Lower lobe of right lung (tissue), 2 donors: Measurements from ENCODE around the gene SLC22A14. TPM values are rescaled to one million over a fixed set of nuclear protein-coding genes. Genes with fewer than 3 reads are reported as not detected.

Source experiments
- ATAC-seq, 2 donors: fragments of 200-7000 bp; cut with Tn5 transposase; one replicate each; pipeline ENCODE4 v1.9.1; 2020 to 2022; ENCODE audit warnings: mild to moderate bottlenecking in 2 of 2, moderate library complexity in 2 of 2
- DNase-seq: peaks from one replicate; pipeline ENCODE4 v3.0.0-alpha.2; 2020
- H3K27ac ChIP-seq: fragments of 200-600 bp; one replicate; pipeline ENCODE4 v1.8.0; 2022
- H3K27me3 ChIP-seq: fragments of 200-600 bp; one replicate; pipeline ENCODE4 v1.8.0; 2022; ENCODE audit warnings: low read depth
- H3K36me3 ChIP-seq: fragments of 200-600 bp; one replicate; pipeline ENCODE4 v1.8.0; 2022; ENCODE audit warnings: mild to moderate bottlenecking
- H3K4me1 ChIP-seq: fragments of 200-600 bp; one replicate; pipeline ENCODE4 v1.8.0; 2022
- H3K4me3 ChIP-seq: fragments of 200-600 bp; one replicate; pipeline ENCODE4 v1.8.0; 2022; ENCODE audit warnings: mild to moderate bottlenecking
- H3K9me3 ChIP-seq: fragments of 200-600 bp; one replicate; pipeline ENCODE4 v1.8.0; 2022
- intact Hi-C: fragments of 100-400 bp; cut with DNase I; formaldehyde crosslinking; loops from one replicate; pipeline ENCODE4 v1.11.0; 2022
- total RNA-seq: library from RNA; stranded (reverse); fragmentation: NEBNext Ultra II Directional; extraction: Animal tissue kit (Norgen Biotek cat#: 25700); gene quantifications from one replicate; pipeline ENCODE4 v1.2.1, GENCODE V29; 2021
- TF ChIP-seq, protein P1 (sequence below): fragments of 200-600 bp; IDR thresholded peaks from one replicate; pipeline ENCODE4 v1.8.0; 2022; ENCODE audit warnings: antibody characterized with exemption, mild to moderate bottlenecking
- donor health status: DM: no; HTN: yes; CAD: no; lungs with severe emphysema.

SLC22A14 gene
- total RNA-seq, 1 donor from 2014 or later, result not detected

DNA sequence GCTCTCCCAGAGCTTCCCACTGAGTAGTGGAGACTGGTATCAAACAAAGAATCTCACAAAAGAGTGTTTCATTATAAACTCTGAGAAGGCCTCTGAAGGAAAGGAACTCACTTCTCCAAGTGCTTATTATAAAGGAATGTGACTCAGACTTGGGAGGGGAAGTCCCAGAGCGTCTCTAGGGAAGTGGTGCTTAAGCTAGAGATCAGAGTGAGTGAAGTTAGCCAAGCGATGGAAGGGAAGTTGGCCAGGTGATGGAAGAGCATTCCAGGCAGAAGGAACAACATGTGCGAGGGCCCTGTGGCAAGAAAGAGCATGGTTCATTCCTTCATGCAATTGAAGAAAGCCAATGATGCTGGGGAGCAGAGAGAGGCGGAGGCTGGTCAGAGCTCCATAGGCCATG, 66.8 kb downstream of the SLC22A14 start:
- TF ChIP-seq, protein P1, sequence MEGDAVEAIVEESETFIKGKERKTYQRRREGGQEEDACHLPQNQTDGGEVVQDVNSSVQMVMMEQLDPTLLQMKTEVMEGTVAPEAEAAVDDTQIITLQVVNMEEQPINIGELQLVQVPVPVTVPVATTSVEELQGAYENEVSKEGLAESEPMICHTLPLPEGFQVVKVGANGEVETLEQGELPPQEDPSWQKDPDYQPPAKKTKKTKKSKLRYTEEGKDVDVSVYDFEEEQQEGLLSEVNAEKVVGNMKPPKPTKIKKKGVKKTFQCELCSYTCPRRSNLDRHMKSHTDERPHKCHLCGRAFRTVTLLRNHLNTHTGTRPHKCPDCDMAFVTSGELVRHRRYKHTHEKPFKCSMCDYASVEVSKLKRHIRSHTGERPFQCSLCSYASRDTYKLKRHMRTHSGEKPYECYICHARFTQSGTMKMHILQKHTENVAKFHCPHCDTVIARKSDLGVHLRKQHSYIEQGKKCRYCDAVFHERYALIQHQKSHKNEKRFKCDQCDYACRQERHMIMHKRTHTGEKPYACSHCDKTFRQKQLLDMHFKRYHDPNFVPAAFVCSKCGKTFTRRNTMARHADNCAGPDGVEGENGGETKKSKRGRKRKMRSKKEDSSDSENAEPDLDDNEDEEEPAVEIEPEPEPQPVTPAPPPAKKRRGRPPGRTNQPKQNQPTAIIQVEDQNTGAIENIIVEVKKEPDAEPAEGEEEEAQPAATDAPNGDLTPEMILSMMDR, result no peak
- Histone ChIP-seq H3K9me3 (no peaks in the 10 kb centered on the region), H3K4me1 (peaks cover 18% of the 10 kb centered on the region), H3K27ac (no peak overlapping the region), H3K36me3 (no peaks in the 10 kb centered on the region), H3K27me3 (no peaks in the 10 kb centered on the region), H3K4me3 (no peak overlapping the region)
- intact Hi-C loops, result no loop called here
- DNase-seq (no peak), ATAC-seq (peak in 1 of 2 donors; percentile 12)

DNA sequence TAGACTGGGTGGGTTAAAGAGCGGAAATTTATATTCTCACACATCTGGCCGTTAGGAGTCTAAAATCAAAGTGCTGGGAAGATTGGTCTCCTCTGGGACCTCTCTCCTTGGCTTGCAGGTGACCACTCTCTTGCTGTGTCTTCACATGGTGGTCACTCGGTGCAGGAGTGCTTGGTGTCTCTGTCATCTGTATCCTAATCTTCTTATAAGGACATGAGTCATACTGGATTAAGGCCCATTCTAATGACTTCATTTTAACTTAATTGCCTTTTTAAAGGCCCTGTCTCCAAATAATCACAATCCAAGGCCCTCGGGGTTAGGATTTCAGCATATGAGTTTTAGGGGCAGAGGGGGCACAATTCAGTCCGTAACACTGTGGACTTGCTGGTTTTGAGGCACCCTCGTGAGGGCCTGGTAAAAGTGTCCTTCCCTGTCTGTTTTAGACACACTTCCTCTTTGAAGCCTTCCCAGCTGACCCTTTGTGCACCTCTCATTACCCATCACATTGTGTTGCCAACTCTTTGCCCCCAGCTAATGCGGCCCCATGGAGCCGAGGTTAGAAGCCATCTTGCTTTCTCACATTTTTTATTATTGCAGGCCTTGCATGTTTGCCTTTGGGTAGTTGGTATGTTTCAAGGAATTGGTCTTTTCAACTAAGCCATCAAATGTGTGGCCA, 67.7 kb downstream of the SLC22A14 start:
- ATAC-seq (no peak), DNase-seq (no peak)
- Histone ChIP-seq H3K4me3 (no peak overlapping the region), H3K27me3 (no peaks in the 10 kb centered on the region), H3K9me3 (no peaks in the 10 kb centered on the region), H3K4me1 (peaks cover 18% of the 10 kb centered on the region), H3K36me3 (no peaks in the 10 kb centered on the region), H3K27ac (no peak overlapping the region)
- TF ChIP-seq, protein P1, result no peak
- intact Hi-C loops, result no loop called here

GRCh38 chr3:38353151-38353550, 71.1 kb downstream of the SLC22A14 start:
- no peaks in the 10 kb centered on the region for H3K9me3 ChIP-seq
- intact Hi-C loops, result no loop called here
- H3K4me1 ChIP-seq, result peaks cover 1% of the 10 kb centered on the region
- no peaks in the 10 kb centered on the region for H3K27me3 ChIP-seq
- DNase-seq, result no peak
- no peak overlapping the region for H3K27ac ChIP-seq
- no peak for ATAC-seq
- TF ChIP-seq, protein P1, result no peak
- no peak overlapping the region for H3K4me3 ChIP-seq
- H3K36me3 ChIP-seq, result no peaks in the 10 kb centered on the region

DNA sequence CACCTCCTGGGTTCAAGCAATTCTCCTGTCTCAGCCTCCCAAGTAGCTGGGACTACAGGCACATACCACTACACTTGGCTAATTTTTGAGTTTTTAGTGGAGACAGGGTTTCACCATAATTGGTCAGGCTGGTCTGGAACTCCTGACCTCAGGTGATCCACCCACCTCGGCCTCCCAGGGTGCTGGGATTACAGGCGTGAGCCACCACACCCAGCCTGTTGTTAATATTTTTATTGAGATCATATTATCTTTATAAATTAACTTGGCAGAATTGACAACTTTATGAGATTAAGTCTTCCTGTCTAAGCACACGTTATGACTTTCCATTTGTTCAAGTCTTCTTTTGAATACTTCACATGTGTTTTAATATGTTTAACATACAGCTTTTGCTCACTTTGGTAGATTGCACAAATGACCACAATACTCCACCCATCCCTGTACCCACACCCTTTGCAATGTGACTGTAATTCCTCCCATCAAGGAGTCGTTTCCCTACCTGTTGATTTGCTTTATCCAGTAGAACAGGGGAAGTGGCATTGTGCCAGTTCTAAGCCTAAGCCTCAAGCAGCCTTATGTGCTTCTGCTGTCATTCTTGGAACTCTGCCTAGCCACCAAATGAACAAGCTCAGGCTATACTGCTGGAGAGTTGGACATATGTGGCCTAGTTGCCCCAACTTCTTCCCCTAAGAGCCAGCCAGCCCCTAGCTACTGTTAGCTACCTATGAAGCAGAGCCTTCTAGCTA, 72.7 kb downstream of the SLC22A14 start:
- ATAC-seq, result no peak
- Histone ChIP-seq H3K27ac (no peak overlapping the region), H3K27me3 (no peaks in the 10 kb centered on the region), H3K4me1 (no peaks in the 10 kb centered on the region), H3K36me3 (no peaks in the 10 kb centered on the region), H3K9me3 (no peaks in the 10 kb centered on the region), H3K4me3 (no peak overlapping the region)
- no peak for DNase-seq
- TF ChIP-seq, protein P1, result no peak
- intact Hi-C loops, result no loop called here

GRCh38 chr3:38359038-38359437, 76.9 kb downstream of the SLC22A14 start:
- no peaks in the 10 kb centered on the region for H3K36me3 ChIP-seq
- no peaks in the 10 kb centered on the region for H3K9me3 ChIP-seq
- intact Hi-C loops, result no loop called here
- H3K27ac ChIP-seq, result no peak overlapping the region
- TF ChIP-seq, protein P1, result no peak
- ATAC-seq (no peak), DNase-seq (no peak)
- no peaks in the 10 kb centered on the region for H3K4me1 ChIP-seq
- no peak overlapping the region for H3K4me3 ChIP-seq
- no peaks in the 10 kb centered on the region for H3K27me3 ChIP-seq
